Nephron progenitor cell (in vitro differentiated cells): Measurements from ENCODE around the gene VAV1.
"Not testable (repeated sequence)": the region's sequence is repeated elsewhere in the genome, so short reads cannot be mapped to it uniquely, and the experiment has no call there.

Source experiments
- DNase-seq: peaks from one replicate; pipeline ENCODE4 v3.0.0; 2021
- H3K27ac Mint-ChIP-seq: 2 replicates; pipeline ENCODE4 v1.8.0; 2021; ENCODE audit warnings: mild to moderate bottlenecking, moderate library complexity, mixed read lengths
- H3K27me3 Mint-ChIP-seq: 2 replicates; pipeline ENCODE4 v1.8.0; 2021; ENCODE audit warnings: mild to moderate bottlenecking, low read depth, mixed read lengths; ENCODE audit not compliant: poor library complexity
- H3K36me3 Mint-ChIP-seq: 2 replicates; pipeline ENCODE4 v1.8.0; 2021; ENCODE audit warnings: low read depth, mixed read lengths
- H3K4me1 Mint-ChIP-seq: 2 replicates; pipeline ENCODE4 v1.8.0; 2021; ENCODE audit warnings: mixed read lengths
- H3K4me3 Mint-ChIP-seq: 2 replicates; pipeline ENCODE4 v1.8.0; 2021; ENCODE audit warnings: mild to moderate bottlenecking, moderate library complexity, mixed read lengths
- H3K9me3 Mint-ChIP-seq: 2 replicates; pipeline ENCODE4 v1.8.0; 2021; ENCODE audit warnings: mild to moderate bottlenecking, moderate library complexity, mixed read lengths
- TF ChIP-seq, protein P1 (sequence below): fragments of 200-600 bp; sonication (generic); IDR thresholded peaks from 2 replicates; pipeline ENCODE4 v1.5.0; 2021; ENCODE audit warnings: antibody characterized with exemption

The VAV1 gene

GRCh38 chr19:6754136-6754535 is 18.4 kb upstream of the VAV1 start:
- Mint-ChIP-seq H3K4me1 (peaks cover 9% of the 10 kb centered on the region), H3K27me3 (peaks cover 11% of the 10 kb centered on the region), H3K27ac (no peak overlapping the region), H3K36me3 (peaks cover 18% of the 10 kb centered on the region), H3K9me3 (no peaks in the 10 kb centered on the region), H3K4me3 (no peak overlapping the region)
- TF ChIP-seq, protein P1, sequence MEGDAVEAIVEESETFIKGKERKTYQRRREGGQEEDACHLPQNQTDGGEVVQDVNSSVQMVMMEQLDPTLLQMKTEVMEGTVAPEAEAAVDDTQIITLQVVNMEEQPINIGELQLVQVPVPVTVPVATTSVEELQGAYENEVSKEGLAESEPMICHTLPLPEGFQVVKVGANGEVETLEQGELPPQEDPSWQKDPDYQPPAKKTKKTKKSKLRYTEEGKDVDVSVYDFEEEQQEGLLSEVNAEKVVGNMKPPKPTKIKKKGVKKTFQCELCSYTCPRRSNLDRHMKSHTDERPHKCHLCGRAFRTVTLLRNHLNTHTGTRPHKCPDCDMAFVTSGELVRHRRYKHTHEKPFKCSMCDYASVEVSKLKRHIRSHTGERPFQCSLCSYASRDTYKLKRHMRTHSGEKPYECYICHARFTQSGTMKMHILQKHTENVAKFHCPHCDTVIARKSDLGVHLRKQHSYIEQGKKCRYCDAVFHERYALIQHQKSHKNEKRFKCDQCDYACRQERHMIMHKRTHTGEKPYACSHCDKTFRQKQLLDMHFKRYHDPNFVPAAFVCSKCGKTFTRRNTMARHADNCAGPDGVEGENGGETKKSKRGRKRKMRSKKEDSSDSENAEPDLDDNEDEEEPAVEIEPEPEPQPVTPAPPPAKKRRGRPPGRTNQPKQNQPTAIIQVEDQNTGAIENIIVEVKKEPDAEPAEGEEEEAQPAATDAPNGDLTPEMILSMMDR: no peak
- no peak for DNase-seq

GRCh38 chr19:6754653-6755463 is 17.6 kb upstream of the VAV1 start:
- H3K4me1 Mint-ChIP-seq: peaks cover 6% of the 10 kb centered on the region
- H3K9me3 Mint-ChIP-seq: no peaks in the 10 kb centered on the region
- no peak overlapping the region for H3K4me3 Mint-ChIP-seq
- H3K27ac Mint-ChIP-seq: no peak overlapping the region
- TF ChIP-seq, protein P1: no peak
- no peak for DNase-seq
- H3K36me3 Mint-ChIP-seq: peaks cover 11% of the 10 kb centered on the region
- peaks cover 11% of the 10 kb centered on the region for H3K27me3 Mint-ChIP-seq

DNA sequence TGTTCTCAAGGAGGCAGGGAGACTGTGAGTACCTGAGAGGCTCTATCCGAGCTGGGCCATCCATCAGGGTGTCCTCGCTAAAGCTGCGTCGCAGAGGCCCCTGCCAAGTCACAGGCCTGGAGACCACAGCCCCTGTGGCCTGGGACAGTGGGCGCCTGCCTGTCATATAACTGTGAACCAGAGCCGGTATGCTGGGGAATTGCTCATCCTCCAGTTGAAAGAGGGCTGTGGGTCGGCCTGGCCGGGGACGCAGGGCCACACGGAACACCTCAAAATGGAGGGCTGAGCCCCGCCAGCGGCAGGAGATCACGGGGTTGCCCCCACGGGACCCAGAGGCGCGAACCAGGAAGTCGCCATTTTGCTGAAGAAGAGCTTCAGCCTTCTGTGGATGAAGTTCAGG is 11.9 kb upstream of the VAV1 start:
- TF ChIP-seq, protein P1: no peak
- H3K36me3 Mint-ChIP-seq: no peaks in the 10 kb centered on the region
- no peak for DNase-seq
- H3K4me1 Mint-ChIP-seq: no peaks in the 10 kb centered on the region
- peaks cover 13% of the 10 kb centered on the region for H3K27me3 Mint-ChIP-seq
- no peak overlapping the region for H3K27ac Mint-ChIP-seq
- H3K4me3 Mint-ChIP-seq: no peak overlapping the region
- H3K9me3 Mint-ChIP-seq: no peaks in the 10 kb centered on the region

GRCh38 chr19:6761053-6761676 is 11.3 kb upstream of the VAV1 start:
- Mint-ChIP-seq H3K4me1 (peaks cover 2% of the 10 kb centered on the region), H3K27me3 (peaks cover 18% of the 10 kb centered on the region), H3K36me3 (no peaks in the 10 kb centered on the region), H3K9me3 (no peaks in the 10 kb centered on the region), H3K4me3 (no peak overlapping the region), H3K27ac (no peak overlapping the region)
- DNase-seq: no peak
- TF ChIP-seq, protein P1: no peak

DNA sequence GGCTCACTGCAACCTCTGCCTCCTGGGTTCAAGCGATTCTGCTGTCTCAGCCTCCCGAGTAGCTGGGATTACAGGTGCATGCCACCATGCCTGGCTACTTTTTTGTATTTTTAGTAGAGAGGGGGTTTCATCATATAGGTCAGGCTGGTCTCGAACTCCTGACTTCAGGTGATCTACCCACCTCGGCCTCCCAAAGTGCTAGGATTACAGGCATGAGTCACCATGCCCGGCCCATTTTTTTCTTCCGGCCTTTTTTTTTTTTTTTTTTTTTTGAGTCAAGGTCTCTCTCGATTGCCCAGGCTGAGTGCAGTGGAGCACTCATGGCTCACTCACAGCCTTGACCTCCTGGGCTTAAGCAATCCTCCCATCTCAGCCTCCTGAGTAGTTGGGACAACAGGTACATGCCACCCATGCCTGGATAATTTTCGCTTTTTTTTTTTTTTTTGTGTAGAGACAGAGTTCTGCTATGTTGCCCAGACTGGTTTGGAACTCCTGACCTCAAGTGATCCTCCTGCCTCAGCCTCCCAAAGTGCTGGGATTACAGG is 10.2 kb upstream of the VAV1 start:
- H3K36me3 Mint-ChIP-seq, H3K4me3 Mint-ChIP-seq: not testable (repeated sequence)

GRCh38 chr19:6765738-6766356 is 6.7 kb upstream of the VAV1 start:
- no peak for DNase-seq
- H3K4me1 Mint-ChIP-seq: peaks cover 16% of the 10 kb centered on the region
- H3K27ac Mint-ChIP-seq: no peak overlapping the region
- H3K4me3 Mint-ChIP-seq: peak overlapping the region; percentile 72
- TF ChIP-seq, protein P1: no peak
- H3K27me3 Mint-ChIP-seq: peaks cover 50% of the 10 kb centered on the region
- H3K9me3 Mint-ChIP-seq: no peaks in the 10 kb centered on the region
- no peaks in the 10 kb centered on the region for H3K36me3 Mint-ChIP-seq

More for the DNA sequence above, 10.2 kb upstream of the VAV1 start:
- not testable (repeated sequence) for H3K9me3 Mint-ChIP-seq, DNase-seq, H3K27ac Mint-ChIP-seq
- H3K27me3 Mint-ChIP-seq: peaks cover 29% of the 10 kb centered on the region
- H3K4me1 Mint-ChIP-seq: peaks cover 12% of the 10 kb centered on the region
